ENCODE results near the gene PLCD3. TPM values are rescaled to one million over a fixed set of nuclear protein-coding genes. Genes with fewer than 3 reads are reported as not detected.

Gene PLCD3
- total and polyA plus RNA-seq, 9 of the 15 experiments (the other 6 are each of a cell fraction or from before 2014, with no cell fraction given) = 0.20 to 22.6 (median 7.5) TPM

- TF ChIP-seq RREB1 (CRISPR knock-in tag; IDR thresholded peaks at IDR 0.05) (0 out of 2 replicates have a peak, but pooled peaks have one; percentile 33), ARNT (IDR thresholded peaks at IDR 0.05) (peak; percentile 19 to 88; a peak in 2 of 4 replicates), CCNT2 (IDR thresholded peaks at IDR 0.05; ENCODE audit: borderline replicate concordance, extremely low read depth, insufficient read length, low read depth, low read length) (peak; percentile 31), FOXA3 (CRISPR knock-in tag; conservative IDR thresholded peaks at IDR 0.05 in 1 of 2, IDR thresholded peaks at IDR 0.05 in 1 of 2) (peak in 1 of 2 experiments; percentile 49; a peak in 2 of 4 replicates), TAF15 (IDR thresholded peaks at IDR 0.05; ENCODE audit: low read depth, low read length) (no peak), DACH1 (IDR thresholded peaks at IDR 0.05; ENCODE audit: partially characterized antibody) (peak; percentile 35)
- TF ChIP-seq, protein P1, sequence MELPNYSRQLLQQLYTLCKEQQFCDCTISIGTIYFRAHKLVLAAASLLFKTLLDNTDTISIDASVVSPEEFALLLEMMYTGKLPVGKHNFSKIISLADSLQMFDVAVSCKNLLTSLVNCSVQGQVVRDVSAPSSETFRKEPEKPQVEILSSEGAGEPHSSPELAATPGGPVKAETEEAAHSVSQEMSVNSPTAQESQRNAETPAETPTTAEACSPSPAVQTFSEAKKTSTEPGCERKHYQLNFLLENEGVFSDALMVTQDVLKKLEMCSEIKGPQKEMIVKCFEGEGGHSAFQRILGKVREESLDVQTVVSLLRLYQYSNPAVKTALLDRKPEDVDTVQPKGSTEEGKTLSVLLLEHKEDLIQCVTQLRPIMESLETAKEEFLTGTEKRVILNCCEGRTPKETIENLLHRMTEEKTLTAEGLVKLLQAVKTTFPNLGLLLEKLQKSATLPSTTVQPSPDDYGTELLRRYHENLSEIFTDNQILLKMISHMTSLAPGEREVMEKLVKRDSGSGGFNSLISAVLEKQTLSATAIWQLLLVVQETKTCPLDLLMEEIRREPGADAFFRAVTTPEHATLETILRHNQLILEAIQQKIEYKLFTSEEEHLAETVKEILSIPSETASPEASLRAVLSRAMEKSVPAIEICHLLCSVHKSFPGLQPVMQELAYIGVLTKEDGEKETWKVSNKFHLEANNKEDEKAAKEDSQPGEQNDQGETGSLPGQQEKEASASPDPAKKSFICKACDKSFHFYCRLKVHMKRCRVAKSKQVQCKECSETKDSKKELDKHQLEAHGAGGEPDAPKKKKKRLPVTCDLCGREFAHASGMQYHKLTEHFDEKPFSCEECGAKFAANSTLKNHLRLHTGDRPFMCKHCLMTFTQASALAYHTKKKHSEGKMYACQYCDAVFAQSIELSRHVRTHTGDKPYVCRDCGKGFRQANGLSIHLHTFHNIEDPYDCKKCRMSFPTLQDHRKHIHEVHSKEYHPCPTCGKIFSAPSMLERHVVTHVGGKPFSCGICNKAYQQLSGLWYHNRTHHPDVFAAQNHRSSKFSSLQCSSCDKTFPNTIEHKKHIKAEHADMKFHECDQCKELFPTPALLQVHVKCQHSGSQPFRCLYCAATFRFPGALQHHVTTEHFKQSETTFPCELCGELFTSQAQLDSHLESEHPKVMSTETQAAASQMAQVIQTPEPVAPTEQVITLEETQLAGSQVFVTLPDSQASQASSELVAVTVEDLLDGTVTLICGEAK (IDR thresholded peaks at IDR 0.05) = peak; percentile 40; the same call in 1 of the 2 replicates
- TF ChIP-seq, protein P1 (CRISPR knock-in tag; IDR thresholded peaks at IDR 0.05) = no peak
- TF ChIP-seq, protein P2, sequence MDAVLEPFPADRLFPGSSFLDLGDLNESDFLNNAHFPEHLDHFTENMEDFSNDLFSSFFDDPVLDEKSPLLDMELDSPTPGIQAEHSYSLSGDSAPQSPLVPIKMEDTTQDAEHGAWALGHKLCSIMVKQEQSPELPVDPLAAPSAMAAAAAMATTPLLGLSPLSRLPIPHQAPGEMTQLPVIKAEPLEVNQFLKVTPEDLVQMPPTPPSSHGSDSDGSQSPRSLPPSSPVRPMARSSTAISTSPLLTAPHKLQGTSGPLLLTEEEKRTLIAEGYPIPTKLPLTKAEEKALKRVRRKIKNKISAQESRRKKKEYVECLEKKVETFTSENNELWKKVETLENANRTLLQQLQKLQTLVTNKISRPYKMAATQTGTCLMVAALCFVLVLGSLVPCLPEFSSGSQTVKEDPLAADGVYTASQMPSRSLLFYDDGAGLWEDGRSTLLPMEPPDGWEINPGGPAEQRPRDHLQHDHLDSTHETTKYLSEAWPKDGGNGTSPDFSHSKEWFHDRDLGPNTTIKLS (IDR thresholded peaks at IDR 0.05; ENCODE audit: borderline replicate concordance, low read depth) = no peak; the same call in 1 of the 2 replicates
Measured at GRCh38 chr17:45135192-45135977, 3.1 kb upstream of the PLCD3 start, which contains the start of gene ACBD4 (continued).

Data from K562 (cell line).